Stimulated activated CD4-positive, alpha-beta T cell treated with anti-CD3 and anti-CD28 coated beads, Interleukin-4, amount 100 ng/mL, for 48 hours (primary cell): ENCODE measurements around the gene CLPTM1L.
"Not testable (repeated sequence)": the region's sequence is repeated elsewhere in the genome, so short reads cannot be mapped to it uniquely, and the experiment has no call there.

Experiments
- DNase-seq, 2 donors: peaks; one replicate each; pipeline ENCODE4 v3.0.0-alpha.2; 2020; ENCODE audit warnings: low read depth in 2 of 2

CLPTM1L gene

GRCh38 chr5:1289559-1289958 lies 55.3 kb downstream of the CLPTM1L start:
- not testable (repeated sequence) for DNase-seq

- no peak for DNase-seq
Observed at GRCh38 chr5:1288439-1289335, 56.2 kb downstream of the CLPTM1L start.

GRCh38 chr5:1285883-1286291 lies 59.0 kb downstream of the CLPTM1L start:
- no peak for DNase-seq

- no peak for DNase-seq
Observed at GRCh38 chr5:1285141-1285540, 59.8 kb downstream of the CLPTM1L start.

- not testable (repeated sequence) for DNase-seq
Observed at GRCh38 chr5:1284336-1284970, 60.4 kb downstream of the CLPTM1L start.

GRCh38 chr5:1283729-1284041 lies 61.2 kb downstream of the CLPTM1L start:
- DNase-seq: not testable (repeated sequence)

GRCh38 chr5:1282993-1283728 lies 61.7 kb downstream of the CLPTM1L start:
- not testable (repeated sequence) for DNase-seq

- no peak for DNase-seq
Observed at GRCh38 chr5:1282131-1282992, 62.5 kb downstream of the CLPTM1L start.

GRCh38 chr5:1281038-1281882 lies 63.6 kb downstream of the CLPTM1L start:
- DNase-seq: no peak

- no peak for DNase-seq
Observed at GRCh38 chr5:1280177-1281037, 64.5 kb downstream of the CLPTM1L start.

GRCh38 chr5:1279443-1280151 lies 65.3 kb downstream of the CLPTM1L start:
- no peak for DNase-seq

GRCh38 chr5:1278656-1279442 lies 66.0 kb downstream of the CLPTM1L start:
- DNase-seq: no peak

GRCh38 chr5:1278216-1278615 lies 66.7 kb downstream of the CLPTM1L start:
- no peak for DNase-seq

- DNase-seq: no peak
Observed at GRCh38 chr5:1277781-1278180, 67.1 kb downstream of the CLPTM1L start.

- no peak for DNase-seq
Observed at GRCh38 chr5:1277331-1277730, 67.6 kb downstream of the CLPTM1L start.

GRCh38 chr5:1276930-1277329 lies 68.0 kb downstream of the CLPTM1L start:
- DNase-seq: no peak

GRCh38 chr5:1275397-1276391 lies 69.2 kb downstream of the CLPTM1L start:
- not testable (repeated sequence) for DNase-seq
